HG02981 (cell line): ENCODE results near the gene TOP3A.

Source experiments
- ATAC-seq: cut with Tn5 transposase; IDR thresholded peaks from one replicate; pipeline ENCODE4 v1.9.1; 2021; ENCODE audit warnings: mild to moderate bottlenecking, moderate library complexity; ENCODE audit not compliant: unreplicated experiment

Gene TOP3A

GRCh38 chr17:18256351-18256750 lies 58.4 kb downstream of the TOP3A start:
- ATAC-seq = no peak

GRCh38 chr17:18254888-18255649 lies 59.7 kb downstream of the TOP3A start:
- ATAC-seq = no peak

GRCh38 chr17:18253947-18254821 lies 60.6 kb downstream of the TOP3A start:
- no peak for ATAC-seq

GRCh38 chr17:18253187-18253884 lies 61.5 kb downstream of the TOP3A start:
- no peak for ATAC-seq

- ATAC-seq = no peak
Measured at GRCh38 chr17:18252160-18252559, 62.6 kb downstream of the TOP3A start.

GRCh38 chr17:18251204-18251603 lies 63.6 kb downstream of the TOP3A start:
- no peak for ATAC-seq

GRCh38 chr17:18250708-18251107 lies 64.1 kb downstream of the TOP3A start:
- ATAC-seq = no peak

GRCh38 chr17:18250259-18250658 lies 64.5 kb downstream of the TOP3A start:
- no peak for ATAC-seq

- no peak for ATAC-seq
Measured at GRCh38 chr17:18248811-18249210, 66.0 kb downstream of the TOP3A start.

GRCh38 chr17:18248300-18248731 lies 66.5 kb downstream of the TOP3A start:
- ATAC-seq = no peak

GRCh38 chr17:18247613-18248001 lies 67.2 kb downstream of the TOP3A start:
- ATAC-seq = no peak

GRCh38 chr17:18246880-18247612 lies 67.7 kb downstream of the TOP3A start:
- ATAC-seq = no peak

- no peak for ATAC-seq
Measured at GRCh38 chr17:18246109-18246725, 68.6 kb downstream of the TOP3A start.

- no peak for ATAC-seq
Measured at GRCh38 chr17:18245038-18245776, 69.6 kb downstream of the TOP3A start.

- no peak for ATAC-seq
Measured at GRCh38 chr17:18241229-18241871, 73.4 kb downstream of the TOP3A start.

- no peak for ATAC-seq
Measured at GRCh38 chr17:18240449-18240848, 74.3 kb downstream of the TOP3A start.

- ATAC-seq = no peak
Measured at GRCh38 chr17:18238299-18238698, 76.5 kb downstream of the TOP3A start.

- ATAC-seq = no peak
Measured at GRCh38 chr17:18237461-18237860, 77.3 kb downstream of the TOP3A start.

GRCh38 chr17:18236494-18236893 lies 78.3 kb downstream of the TOP3A start:
- ATAC-seq = no peak
